GM18526 (cell line): ENCODE data around the gene AKR1E2.

Experiments used
- POLR2A ChIP-seq: IDR thresholded peaks from 3 replicates; pipeline ENCODE4 v1.6.1; 2011; ENCODE audit not compliant: insufficient read length; ENCODE audit errors: extremely low read depth

Gene AKR1E2

DNA sequence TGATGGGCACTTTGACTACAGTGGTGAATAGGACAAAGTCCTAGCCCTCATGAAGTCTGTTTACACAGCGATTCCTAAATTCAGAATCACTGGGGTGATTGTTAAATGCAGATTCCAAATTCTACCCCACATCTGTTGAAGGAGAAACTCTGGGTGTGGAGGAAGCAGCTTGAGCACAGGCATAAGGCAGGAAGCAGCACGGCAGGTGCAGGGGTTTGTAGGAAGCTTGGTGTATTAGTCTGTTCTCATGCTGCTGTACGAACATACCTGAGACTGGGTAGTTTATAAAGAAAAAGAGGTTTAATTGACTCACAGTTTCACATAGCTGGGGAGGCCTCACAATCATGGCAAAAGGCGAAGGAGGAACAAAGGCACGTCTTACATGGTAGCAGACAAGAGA lies 5.1 kb downstream of the AKR1E2 start:
- TF ChIP-seq POLR2A: no peak

DNA sequence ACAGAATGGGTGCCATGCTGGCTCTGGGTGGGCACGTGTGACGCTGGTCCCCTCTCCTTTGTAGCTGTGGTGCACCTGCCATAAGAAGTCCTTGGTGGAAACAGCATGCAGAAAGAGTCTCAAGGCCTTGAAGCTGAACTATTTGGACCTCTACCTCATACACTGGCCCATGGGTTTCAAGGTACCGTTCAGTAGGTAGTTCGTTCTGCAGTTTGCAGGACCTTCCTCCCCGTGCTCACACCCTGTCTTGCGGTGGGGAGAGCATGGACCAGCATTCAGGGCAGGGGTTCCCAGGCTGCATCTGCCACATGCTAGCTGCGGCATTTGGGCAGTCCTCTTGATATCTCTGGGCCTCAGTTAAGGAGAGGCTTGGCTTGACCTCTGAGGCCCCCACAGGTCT lies 7.3 kb downstream of the AKR1E2 start:
- TF ChIP-seq POLR2A: no peak

DNA sequence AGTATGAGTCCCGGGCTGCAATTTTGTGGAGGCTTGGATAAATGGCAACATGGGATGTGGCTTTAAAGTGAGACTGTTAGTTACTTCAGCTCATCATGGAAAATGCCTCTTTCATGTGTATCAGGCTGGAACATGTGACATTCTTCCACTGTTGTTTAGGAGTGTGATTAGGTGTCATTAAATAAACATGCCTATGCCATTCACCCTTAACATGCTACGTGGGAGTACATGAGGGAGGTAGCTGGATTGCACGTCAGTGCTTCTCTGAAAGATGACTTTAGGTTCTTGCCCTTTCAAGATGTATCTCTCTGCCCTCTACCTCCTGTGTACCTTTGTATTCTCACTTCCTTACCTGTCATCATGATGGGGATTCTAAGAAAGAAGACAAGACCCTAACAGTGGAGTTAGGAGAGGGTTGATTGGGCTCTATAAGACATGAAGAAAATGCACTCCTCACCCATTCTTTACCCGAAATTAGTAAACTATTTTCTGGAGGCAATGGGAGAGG lies 8.9 kb downstream of the AKR1E2 start:
- no peak for TF ChIP-seq POLR2A

DNA sequence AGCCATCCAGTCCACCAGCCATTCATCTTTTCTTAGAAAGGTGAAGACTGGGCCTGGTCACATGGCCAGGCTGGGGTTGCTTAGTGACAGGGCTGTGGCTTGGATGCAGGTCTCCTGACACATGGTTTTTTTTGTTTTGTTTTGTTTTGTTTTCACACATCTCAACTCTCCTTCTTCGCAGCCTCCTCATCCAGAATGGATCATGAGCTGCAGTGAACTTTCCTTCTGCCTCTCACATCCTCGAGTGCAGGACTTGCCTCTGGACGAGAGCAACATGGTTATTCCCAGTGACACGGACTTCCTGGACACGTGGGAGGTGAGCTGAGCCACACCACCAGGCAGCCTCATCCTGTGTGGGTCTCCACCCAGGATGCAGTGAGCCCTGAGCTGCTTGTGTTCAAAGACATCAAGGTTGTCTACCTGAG lies 9.5 kb downstream of the AKR1E2 start:
- TF ChIP-seq POLR2A: no peak

DNA sequence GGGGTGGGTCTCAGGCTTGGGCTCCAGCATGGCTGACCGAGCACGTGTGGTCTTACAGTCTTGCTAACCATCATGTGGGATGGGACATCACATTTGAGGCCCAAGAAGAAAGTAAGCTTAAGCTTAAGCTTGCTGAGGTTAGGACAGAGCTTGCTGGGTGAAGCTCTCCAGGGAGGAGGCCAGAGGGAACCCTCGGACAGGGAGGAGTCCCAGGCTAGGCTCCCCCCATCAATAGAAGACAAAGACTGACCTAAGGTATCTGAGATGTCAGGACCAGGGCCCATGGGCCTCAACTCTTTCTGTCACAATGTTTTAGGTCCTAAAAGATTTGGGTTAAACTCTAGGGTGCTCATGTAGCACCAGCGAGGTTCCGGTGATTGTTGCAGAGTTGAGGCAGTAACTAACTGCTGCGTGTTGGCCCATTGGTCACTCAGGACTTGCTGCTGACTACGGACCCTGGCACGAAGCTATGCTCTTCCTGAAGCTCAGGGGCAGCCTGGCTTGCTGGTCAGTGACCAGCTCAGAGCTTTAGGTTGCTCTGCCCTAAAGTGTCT lies 10.5 kb downstream of the AKR1E2 start:
- no peak for TF ChIP-seq POLR2A

DNA sequence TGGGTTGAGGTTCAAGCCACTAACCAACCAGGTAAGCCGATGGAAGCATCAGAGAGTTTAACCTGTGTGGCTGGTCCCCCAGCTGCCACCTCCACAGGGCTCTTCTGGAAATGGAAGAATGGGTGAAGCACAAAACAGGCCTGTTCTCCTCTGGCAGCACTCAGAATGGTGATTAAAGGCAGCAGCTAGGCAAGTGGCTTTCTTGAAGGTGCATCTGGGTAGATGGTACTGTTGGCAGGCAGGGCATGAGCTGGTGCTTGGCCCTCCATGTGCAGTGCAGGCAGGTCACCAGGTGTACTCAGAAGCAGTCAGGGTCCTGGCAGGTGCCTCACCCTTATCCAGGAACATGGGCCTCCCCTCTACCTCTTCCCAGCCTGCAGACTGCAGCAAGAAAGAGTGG lies 11.5 kb downstream of the AKR1E2 start:
- no peak for TF ChIP-seq POLR2A

DNA sequence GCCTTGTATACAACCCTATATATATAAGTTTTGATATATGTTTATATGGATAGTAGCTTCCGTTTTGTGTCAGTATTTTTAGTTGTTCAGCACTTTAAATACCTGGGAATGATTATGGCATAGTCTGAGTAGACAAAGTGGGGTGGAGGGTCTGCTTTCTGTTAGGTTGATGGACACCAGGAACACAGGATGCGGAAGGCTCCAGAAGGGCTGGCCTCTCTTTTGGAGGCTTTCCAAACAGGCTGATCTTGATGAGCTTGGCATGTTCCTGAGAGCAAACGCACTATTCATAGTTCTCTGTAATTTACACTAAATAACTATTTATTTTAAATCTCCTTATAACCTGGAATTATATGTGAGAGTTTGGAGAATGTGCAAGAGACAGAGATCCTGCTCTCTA lies 12.7 kb downstream of the AKR1E2 start:
- TF ChIP-seq POLR2A: no peak

DNA sequence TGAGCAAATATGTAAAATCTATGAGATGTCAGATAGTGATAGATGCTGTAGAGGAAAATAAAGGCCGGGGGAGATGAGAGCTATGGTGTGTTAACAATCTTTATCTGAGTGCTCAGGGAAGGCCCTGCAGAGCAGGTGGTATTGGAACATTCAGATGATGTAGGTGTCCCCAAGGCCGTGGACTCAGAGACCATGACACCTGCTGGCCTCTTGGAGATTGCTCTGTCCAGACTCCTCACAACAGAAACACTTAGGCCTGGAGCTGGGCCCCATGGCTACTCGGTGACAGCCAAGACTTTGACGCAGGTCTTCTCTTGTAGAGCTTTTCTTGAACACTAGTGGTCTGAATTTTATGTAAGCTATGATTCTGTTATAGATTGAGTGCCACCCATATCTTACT lies 13.3 kb downstream of the AKR1E2 start:
- no peak for TF ChIP-seq POLR2A

DNA sequence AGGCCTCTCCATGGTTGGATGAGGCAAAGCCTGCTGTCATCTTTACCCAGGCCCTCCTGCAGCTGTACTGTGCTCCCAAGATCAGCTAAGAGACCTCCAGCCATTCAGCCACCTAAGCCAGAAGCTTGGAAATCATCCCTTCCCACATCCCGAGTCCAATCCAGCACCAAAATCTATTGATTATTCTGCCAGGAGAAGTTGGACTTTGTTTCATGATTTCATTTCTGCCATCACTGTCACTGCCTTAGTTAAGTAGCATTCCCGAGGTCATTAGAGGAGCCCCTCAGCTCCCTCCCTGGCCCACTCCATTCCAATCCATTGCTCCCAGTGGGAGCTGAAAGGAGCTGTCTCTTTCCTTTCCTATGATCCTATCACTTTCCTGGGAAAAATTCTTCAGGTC lies 14.1 kb downstream of the AKR1E2 start:
- TF ChIP-seq POLR2A: no peak

DNA sequence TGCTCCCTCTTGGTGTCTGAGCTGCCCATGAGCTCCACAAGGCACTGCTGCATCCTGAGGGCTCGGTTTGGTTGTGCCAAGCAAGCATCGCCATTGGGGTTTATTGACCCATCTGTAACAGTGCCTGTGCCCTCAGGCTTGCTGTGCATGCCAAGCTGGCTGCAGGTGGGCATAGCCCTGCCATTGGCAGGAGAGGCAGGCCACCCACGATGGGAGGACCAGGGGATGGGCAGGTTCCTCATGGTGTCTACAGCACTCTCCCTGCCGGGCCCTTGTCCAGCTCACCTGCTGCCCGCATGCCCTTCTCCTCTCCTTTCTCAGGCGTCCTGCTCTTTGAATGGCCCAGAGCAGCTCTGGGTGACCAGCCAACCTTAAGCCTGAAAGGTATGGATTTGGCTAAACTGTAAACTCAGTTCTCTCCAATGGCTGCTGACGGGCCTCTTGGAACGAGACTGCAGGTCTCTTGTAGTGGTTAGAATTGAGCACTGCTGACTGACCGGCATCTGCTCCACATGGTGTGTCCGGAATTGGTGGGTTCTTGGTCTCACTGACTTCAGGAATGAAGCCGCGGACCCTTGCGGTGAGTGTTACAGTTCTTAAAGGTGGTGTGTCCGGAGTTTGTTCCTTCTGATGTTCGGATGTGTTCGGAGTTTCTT lies 17.6 kb downstream of the AKR1E2 start:
- TF ChIP-seq POLR2A: no peak

DNA sequence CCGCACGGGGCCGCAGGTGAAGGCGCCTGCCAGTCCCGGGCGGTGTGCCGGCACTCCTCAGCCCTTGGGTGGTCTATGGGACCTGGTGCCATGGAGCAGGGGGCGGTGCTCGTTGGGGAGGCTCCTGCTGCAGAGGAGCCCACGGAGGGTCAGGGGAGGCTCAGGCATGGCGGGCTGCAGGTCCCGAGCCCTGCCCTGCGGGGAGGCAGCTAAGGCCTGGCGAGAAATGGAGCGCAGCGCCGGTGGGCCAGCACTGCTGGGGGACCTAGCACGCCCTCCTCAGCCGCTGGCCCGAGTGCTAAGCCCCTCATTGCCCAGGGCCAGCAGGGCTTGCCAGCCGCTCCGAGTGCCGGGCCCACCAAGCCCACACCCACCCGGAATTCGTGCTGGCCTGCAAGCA lies 18.9 kb downstream of the AKR1E2 start:
- no peak for TF ChIP-seq POLR2A

DNA sequence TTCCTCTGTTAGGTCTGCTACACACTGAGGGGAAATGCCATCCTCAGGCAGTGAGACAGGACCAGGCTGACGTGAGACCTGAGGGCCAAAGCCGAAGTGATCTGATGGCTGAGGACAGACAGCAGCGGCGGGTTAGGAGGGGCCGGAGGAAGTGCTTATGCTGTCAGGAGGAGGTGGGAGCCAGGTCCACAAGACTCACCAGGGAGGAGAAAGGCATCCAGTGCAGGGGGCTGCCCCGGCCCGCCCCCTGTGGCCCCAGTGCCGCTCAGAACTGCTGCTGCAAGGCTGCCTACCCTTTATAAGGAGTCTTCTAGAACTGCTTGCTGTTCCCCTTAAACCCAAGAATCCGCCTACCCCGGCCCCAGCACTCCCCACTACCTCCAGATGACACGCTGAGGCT lies 19.8 kb downstream of the AKR1E2 start:
- no peak for TF ChIP-seq POLR2A

DNA sequence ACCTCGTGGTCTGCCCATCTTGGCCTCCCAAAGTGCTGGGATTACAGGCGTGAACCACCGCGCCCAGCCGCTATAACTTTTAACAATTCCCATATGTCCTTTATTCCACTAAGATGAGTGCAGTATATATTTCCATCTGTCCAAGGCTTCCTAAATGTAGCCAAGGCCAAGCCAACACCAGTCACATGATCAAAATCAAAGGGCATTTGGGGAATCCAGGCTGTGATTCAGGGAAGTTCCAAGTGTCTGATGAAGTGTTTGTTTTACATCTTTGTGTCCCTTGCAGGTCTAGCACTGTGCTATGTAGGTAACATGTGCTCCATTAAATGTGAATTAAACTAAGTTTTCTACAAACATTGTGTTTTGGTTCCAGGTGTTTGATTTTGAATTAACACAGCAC lies 20.8 kb downstream of the AKR1E2 start:
- TF ChIP-seq POLR2A: no peak

DNA sequence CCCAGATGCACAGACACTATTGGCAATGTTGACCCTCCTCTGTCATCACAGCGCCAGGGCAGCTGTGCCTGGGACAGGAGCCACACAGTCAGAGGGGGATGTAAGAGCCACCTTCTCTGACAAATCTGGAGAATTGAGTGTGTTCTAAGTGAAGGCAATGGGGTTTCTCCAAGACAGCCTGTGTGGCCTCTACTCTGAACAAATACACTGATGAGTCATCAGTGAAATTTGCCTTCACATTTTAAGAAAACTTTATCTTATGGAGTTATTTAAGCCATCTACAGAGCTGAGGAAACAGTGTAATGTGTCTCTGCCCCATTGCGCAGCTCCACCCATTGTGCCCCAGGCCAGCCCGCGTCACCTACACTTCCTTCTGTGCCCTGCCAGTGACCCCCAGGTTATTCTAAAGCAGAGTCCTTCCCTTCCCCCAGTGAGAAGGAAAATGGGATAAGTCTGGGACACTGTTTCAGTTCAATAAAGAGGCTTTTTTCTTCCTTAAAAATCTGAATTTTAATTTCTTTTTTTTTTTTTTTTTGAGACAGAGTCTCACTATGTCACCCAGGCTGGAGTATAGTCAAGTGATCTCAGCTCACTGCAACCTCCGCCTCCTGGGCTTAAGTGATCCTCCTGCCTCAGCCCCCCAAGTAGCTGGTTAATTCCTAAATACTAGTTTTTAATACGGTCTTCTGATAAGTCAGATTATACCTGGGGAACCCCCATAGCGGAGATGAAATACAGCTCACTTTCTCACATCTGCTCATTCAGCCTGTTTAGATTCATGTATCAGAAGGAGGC lies 21.8 kb downstream of the AKR1E2 start:
- TF ChIP-seq POLR2A: no peak

DNA sequence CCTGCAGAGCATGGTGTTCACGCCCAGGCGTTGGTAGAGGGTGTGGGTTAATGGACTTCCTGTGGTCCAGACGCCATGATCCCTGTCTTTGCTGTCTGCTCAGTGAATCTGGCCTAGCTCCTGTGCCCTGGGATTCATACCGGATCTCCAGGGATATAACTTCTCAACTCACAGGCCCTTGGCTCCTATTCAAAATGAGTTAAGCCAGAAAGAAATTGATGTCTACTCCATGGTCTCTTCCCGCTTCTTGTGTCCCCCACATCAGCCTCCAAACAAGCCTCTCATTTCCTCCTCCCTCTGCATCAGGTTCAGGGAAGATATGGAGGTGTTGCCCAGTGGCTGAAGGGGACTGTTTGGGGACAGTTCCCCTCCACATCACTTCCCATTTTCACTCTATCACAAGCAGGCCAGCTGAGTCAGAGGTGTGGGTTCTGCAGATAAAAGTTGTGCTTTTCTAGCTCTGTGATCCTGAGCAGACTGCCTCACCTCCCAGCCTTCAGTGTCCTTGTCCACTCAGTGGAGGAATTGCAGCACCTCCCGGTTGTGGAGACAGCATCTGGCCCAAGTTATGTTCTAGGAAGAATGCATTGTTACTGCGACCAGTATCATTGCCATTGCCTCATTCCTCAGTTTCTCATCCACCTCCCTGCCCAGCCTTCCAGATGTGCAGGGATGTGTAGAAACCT lies 22.5 kb downstream of the AKR1E2 start:
- no peak for TF ChIP-seq POLR2A

DNA sequence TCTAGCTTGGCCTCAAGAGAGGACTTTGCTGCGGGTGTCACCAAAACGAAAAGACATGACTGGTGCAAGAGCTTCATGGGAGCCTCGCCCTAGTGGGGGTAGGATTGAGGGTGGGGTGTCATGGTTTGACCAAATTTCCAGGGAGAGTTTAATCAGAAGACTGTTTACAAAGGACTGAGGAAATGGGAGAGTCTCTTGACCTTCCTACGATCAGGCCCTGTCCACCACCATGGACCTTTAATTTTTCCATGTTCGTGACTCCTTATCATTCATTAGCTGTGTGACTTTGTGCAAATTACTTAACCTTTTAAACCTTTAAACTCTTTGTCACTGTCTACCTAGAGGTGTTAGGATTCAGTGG lies 23.0 kb downstream of the AKR1E2 start:
- TF ChIP-seq POLR2A: no peak
